HG03442 (cell line): ENCODE data around the gene ACAP3.

Source experiments
- ATAC-seq: cut with Tn5 transposase; IDR thresholded peaks from one replicate; pipeline ENCODE4 v1.9.1; 2021; ENCODE audit warnings: mild to moderate bottlenecking, moderate library complexity; ENCODE audit not compliant: unreplicated experiment

Gene ACAP3, protein sequence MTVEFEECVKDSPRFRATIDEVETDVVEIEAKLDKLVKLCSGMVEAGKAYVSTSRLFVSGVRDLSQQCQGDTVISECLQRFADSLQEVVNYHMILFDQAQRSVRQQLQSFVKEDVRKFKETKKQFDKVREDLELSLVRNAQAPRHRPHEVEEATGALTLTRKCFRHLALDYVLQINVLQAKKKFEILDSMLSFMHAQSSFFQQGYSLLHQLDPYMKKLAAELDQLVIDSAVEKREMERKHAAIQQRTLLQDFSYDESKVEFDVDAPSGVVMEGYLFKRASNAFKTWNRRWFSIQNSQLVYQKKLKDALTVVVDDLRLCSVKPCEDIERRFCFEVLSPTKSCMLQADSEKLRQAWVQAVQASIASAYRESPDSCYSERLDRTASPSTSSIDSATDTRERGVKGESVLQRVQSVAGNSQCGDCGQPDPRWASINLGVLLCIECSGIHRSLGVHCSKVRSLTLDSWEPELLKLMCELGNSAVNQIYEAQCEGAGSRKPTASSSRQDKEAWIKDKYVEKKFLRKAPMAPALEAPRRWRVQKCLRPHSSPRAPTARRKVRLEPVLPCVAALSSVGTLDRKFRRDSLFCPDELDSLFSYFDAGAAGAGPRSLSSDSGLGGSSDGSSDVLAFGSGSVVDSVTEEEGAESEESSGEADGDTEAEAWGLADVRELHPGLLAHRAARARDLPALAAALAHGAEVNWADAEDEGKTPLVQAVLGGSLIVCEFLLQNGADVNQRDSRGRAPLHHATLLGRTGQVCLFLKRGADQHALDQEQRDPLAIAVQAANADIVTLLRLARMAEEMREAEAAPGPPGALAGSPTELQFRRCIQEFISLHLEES

GRCh38 chr1:1307923-1308755 is at the start of gene ACAP3, which contains the start of gene PUSL1:
Gene ACAP3, minus strand, starts transcription at chr1:1307930. Its CDS starts 115 bp downstream, at chr1:1307815.
Gene PUSL1, plus strand, starts transcription at chr1:1308597. Its CDS starts 47 bp downstream, at chr1:1308644.
- ATAC-seq = peak; percentile 59

- no peak for ATAC-seq
Observed at GRCh38 chr1:1356796-1357401, 49.2 kb upstream of the ACAP3 start.

DNA sequence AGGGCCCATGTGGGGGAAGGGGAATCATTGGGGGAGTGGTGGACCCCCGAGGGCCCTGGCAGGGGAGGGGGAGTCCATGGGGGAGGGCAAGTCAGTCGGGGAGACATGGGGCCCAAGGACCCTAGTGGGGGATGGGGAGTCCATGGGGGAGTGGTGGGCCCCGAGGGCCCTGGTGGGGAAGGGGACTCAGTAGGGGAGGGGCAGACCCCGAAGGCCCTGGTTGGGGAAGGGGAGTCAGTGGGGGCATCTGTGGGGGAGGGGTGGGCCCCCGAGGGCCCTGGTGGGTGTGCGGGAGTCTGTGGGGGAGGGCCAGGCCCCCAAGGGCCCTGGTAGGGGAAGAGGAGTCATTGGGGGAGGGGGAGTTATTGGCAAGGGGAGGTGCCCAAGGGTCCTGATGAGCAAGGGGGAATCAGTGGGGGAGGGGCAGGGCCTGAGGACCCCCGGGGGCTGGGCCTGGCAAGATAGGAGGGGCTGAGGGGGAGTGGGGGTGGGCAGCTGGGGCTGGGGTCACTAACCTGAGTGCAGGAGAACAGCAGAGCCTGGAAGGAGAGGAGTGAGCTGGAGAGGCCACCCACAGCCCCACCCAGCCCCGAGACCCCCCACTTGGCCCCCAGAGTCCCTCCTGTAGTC is 48.6 kb upstream of the ACAP3 start:
- no peak for ATAC-seq

DNA sequence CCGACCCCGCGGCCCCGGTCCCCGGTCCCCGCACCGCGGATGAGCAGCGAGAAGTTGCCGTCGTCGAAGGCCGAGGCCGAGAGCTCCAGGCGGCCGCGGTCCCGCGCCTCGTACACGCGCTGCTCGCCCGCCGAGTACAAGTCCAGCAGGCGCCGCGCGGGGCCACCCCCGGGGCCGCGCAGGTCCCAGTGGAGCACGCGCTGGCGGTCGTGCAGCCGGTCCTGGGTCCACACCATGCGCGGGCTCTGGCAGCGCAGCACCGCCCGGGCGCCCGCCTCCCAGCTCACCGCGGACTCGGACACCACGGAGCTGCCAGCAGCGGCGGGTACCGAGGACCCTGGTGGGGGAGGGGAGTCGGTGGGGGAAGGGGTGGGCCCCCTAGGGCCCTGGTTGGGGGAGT is 47.7 kb upstream of the ACAP3 start:
- ATAC-seq = no peak

DNA sequence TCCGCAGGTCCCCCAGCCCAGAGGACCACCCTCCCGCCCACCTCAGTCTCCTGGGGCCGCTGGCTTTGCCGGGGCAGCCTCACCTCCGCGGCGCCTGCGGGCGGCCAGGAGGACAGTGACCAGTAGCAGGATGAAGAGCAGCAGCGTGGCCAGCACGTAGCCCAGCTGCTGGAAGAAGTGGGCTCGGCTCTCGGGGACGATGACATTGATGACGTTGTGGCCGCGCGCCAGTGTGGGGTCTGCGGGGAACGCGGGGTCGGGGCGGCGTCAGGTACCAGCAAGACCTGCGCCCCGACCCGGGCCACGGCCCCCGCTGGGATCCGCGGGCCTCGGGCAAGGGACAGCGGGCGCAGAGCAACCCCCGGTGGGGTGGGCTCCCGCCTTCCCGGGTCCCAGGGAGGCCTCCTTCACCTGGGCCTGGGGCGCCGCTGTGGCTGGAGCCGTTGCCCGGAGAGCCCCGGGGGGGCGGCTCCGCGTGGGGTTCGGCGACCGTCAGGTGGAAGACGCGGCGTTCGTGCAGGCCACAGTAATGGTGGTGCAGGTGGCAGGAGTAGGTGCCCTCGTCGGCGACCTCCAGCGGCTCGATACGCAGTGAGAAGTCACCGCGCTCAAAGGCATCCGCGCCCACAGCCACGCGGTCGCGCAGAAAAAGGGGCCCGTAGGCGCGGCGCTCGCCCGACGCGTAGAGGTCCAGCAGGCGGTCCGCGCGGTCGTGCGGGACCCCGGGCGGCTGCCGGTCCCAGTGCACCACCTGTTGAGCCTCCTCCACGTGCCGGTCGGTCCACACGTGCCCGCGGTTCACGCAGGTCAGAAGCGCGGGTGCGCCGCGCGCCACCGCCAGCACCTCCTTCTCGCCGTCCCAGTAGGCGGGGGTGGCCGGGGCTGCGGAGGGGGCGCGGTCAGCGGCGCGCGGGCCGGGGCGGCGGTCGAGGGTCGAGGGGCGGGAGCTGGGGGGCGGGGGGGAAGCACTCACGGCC is 46.8 kb upstream of the ACAP3 start:
- no peak for ATAC-seq

- ATAC-seq = no peak
Observed at GRCh38 chr1:1353389-1354151, 45.8 kb upstream of the ACAP3 start.

GRCh38 chr1:1352786-1353388 is 45.2 kb upstream of the ACAP3 start:
- ATAC-seq = no peak

DNA sequence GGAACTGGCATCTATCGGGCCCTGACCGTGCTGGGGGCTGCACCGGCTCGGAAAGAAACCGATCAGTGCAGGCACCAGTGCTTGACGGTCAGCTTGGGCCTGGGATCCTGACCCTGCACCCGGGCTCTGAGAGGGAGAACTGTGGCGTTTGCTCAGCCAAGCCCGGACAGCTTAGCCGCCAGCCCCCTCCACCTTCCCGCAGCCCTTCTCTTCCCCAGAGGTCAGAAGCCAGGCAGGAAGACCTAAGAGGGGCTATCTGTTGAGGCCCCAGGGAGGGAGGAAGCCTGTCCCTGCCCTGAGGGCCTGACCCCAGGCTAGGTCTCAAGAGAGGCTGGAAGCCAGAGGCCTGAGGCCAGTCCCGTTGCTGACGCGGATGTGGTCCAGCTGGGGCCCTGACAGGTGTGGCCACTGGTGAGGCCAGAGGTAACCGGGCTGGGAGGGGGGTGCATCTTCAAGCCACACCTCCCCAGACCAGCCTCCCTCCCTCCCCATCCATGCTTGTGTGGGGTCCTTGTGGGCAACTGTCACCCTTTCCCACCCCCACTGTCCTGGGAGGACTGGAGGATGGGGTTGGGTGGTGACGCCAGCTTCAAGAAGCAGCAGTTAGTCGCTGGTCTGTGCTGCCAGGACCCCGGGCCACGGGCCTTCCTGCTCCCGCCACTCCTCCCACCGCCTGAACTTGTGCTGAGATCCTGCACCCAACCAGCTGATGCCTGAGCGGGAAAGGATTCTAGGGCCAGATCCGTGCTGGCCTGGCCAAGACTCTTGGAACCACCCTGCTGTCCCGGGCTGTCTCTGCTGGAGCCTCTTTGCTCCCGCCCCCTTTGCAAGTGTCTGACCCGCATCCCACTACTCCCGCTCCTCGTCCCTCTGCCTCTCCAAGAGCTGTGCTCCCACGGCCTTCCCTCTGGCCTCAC is 44.0 kb upstream of the ACAP3 start:
- ATAC-seq = no peak

DNA sequence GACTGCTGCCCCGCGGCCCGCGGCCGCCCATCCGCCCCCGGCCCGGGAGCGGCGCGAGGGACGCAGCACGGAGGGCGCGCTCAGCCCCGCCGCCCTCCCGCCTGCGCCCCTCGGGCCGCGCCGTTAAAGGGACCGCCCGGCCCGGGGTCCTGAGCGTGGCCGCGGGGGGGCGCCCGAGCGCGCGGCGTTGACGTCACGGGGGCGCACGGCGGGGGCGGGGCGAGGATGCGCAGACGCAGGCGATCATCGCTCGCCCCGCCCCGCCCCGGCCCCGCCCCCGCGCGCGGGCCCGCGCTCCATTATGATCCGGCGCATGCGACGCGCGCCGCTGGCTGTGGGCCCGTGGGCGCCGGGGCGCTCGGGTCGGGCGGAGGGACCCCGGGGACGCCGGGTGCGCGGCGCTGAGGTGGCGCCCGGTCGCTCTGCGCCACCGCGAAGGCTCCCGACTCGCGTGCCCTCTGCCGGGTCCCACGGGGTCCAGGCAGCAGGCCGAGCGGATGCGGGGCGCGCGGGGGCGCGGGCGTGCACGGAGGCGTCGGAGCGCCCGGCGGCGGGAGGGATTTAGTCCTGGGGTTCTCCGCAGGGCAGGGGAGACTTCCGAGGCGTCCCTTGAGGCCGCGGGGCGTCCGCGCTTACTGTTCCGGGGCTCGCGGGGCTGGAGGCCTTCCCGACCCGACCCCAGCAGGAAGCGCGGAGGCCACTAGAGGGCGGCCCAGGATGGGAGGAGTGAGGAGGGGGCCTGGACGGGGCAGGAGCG is 41.7 kb upstream of the ACAP3 start, which contains the start of gene DVL1:
Gene DVL1 (minus strand): TSS at position 163 of the 757 bp plus-strand sequence. CDS start 353 bp downstream, outside the sequence.
- peak; percentile 57 for ATAC-seq

- ATAC-seq = peak; percentile 35
Observed at GRCh38 chr1:1348420-1349255, 40.9 kb upstream of the ACAP3 start.

- ATAC-seq = no peak
Observed at GRCh38 chr1:1347663-1348419, 40.1 kb upstream of the ACAP3 start.

DNA sequence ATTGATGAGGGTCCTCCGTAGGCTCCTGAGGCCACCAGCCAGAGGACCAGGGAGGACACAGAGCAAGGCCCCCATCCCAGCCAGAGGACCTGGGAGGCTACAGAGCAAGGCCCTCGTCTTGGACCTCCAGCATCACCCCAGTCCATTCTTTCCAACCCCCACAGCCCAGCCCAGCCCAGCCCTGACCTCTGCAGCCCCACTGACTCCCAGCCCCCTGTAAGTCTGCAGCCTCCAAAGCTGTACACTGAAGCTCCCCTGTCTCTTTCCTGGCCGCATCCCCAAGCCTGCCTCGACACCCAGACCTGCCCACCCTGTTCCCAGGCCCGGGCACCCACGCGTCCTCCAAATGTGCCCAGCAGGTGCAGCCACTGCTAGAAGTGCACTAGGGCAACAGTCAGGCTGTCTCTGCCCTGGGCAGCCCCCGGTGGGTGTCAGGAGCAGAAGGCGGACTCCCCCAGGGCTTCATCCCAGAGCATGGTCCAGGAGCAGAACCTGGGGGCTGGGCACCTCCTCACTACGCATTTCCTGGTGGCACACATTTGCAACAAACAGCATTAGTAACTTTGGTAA is 39.4 kb upstream of the ACAP3 start:
- no peak for ATAC-seq

DNA sequence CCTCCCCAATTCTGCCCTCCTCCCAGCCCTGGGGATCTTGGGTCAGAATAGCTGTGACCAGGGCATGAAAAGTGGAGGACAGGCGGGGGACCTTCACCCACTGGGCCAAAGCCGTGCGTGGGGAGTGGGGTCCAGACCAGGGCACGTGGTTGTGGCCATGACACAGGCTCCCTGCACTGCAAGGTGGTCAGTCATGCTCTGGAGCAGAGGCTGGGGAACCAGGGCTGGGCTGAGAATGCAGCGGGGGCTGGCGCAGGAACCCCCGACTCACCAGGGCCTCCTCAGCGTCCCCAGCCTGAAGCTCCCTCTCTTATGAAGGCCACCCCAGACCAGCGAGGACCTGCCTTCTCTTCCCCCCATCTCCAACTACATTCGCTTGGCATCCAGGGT is 38.8 kb upstream of the ACAP3 start:
- no peak for ATAC-seq
